GM21447 (cell line): ENCODE results near the gene MEF2C.

ENCODE experiments used
- ATAC-seq: cut with Tn5 transposase; IDR thresholded peaks from one replicate; pipeline ENCODE4 v1.9.1; 2021; ENCODE audit not compliant: unreplicated experiment

Gene MEF2C

GRCh38 chr5:88729084-88729828 is 153.7 kb downstream of the MEF2C start:
- ATAC-seq, result no peak

GRCh38 chr5:88727705-88728313 is 155.2 kb downstream of the MEF2C start:
- ATAC-seq, result no peak

DNA sequence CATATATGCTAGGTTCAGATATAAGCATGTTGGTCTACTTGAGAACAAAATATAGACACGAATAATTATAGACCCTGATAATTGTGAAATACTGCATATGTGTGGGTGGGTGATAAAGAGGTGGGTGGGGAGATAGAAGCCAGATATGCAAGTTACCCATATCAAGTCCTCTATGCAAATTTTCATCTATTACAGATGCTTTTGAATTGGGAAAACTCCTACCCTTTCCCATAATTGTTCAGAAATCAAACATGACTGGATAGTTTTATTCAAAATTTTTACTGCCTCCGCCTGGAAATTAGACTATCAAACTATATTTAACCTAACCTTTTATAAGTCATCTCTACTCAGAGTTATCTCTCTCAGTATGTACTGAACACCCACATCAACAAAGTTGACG is 157.5 kb downstream of the MEF2C start:
- no peak for ATAC-seq

GRCh38 chr5:88724201-88724600 is 158.8 kb downstream of the MEF2C start:
- no peak for ATAC-seq

DNA sequence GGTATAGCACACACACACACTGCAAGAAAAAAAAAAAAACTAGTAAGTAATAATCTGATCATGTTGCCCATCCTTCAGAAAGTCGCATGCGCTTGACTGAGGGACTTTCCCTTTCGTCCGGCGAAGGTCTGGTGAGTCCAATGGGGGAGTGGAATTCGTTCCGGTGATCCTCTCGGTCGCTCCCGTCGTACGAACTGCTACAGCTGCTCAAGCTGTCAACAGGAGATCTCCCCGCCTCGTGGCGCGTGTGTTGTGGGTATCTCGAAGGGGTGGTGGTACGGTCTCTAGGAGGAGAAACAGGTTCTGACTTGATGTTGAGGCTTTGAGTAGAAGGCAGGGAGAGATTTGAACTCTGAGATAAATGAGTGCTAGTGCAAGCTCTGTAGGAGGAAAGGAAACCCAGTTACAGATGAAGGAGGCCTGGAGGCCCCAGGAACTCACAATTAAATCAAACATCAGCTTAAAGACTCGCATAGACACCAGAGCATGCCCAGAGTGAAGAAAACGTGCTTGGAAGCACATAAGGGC is 160.4 kb downstream of the MEF2C start:
- no peak for ATAC-seq

- no peak for ATAC-seq
Observed at GRCh38 chr5:88719434-88719833, 163.6 kb downstream of the MEF2C start.

- no peak for ATAC-seq
Observed at GRCh38 chr5:88718736-88719135, 164.2 kb downstream of the MEF2C start.

- no peak for ATAC-seq
Observed at GRCh38 chr5:88716101-88716500, 166.9 kb downstream of the MEF2C start.

DNA sequence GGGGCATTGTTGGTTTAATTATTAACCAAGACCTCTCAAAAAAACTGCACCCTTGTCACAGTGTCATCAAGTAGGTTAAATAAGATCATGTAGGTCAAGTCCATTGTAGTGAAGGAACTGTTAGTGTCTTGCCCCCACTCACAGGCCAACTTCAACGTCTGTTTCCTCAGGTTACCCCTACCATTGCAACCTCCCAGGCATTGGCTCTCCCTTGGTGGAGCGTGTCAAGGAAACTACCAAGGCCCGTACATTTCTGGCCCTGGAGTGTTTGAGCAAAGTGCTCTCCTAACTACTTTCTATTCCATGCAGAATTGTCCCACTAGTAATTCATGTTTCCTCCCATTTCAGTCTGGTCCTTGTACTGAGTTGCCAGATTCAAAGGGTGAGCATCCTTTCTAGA is 167.5 kb downstream of the MEF2C start:
- no peak for ATAC-seq

DNA sequence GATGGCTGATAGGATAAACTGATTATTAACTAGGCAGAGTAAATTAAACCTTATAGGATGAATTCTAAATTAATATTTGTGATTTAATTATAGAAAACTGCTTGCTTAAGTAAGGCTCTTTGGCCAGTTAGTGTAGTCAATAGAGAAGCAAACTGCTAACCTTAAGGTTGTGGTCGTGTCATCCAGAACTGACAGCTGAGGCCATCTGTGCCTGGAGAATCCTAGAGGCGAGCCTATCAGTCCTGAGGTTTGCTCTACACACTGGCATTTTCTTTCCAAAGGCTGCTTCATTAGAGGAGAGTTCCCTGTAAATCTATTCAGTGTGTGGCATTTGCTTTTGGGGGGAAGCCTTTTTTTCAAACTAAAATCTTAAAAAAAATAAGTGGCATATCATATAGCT is 169.2 kb downstream of the MEF2C start:
- no peak for ATAC-seq

- ATAC-seq, result no peak
Observed at GRCh38 chr5:88708682-88709398, 174.1 kb downstream of the MEF2C start.

DNA sequence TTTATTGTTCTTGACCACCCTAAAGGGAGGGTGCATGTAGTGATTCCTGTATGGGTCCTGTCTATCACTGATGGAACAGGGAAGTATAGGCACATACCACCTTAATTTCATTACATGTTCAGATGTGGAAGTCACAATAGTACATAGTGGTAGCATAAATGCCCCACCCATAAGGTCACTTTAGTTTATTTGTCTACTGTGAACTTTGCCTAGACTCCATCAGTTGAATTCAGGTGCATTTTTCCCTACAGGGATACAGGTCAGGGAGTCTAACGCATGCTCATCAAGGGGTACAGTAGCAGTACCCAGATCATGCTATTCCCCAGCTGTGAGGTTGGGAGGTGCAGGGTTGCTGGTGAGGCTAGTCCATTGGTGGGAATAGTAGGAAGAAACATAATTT is 175.0 kb downstream of the MEF2C start:
- no peak for ATAC-seq

DNA sequence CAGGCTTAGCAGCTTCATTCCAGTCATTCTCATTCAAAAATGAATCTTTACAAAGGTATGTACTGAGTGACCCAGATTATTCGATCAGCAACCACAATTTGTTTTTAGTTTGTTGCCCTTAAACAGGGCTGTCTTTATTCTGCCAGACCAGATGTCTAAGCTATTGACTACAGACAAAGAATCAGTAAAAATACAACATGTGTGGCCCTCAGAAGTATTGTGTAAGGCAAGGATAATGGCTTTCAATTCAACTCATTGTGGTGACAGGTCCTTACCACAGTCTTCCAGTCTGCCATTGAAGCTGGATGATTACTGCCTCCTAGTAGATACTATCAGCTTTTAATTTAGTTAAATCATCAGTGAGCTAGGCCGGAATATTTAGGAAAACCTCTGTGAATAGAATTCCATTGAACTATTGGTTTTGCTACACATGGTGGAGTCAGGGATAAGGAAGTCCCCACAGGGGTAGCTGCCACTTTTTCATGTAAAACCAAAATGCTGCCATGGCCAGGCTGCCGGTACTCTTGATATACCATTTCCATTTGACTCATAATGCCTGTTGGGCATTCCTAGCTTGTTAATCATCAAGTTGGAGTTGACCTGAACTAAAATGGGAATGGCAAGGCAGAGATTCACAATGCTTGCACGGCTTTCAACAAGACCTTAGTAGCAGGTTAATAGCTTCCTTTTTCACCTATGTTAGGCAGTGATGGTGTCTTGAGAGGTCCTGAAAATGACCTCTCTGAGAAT is 175.6 kb downstream of the MEF2C start:
- ATAC-seq, result no peak

- ATAC-seq, result no peak
Observed at GRCh38 chr5:88702332-88702731, 180.7 kb downstream of the MEF2C start.

DNA sequence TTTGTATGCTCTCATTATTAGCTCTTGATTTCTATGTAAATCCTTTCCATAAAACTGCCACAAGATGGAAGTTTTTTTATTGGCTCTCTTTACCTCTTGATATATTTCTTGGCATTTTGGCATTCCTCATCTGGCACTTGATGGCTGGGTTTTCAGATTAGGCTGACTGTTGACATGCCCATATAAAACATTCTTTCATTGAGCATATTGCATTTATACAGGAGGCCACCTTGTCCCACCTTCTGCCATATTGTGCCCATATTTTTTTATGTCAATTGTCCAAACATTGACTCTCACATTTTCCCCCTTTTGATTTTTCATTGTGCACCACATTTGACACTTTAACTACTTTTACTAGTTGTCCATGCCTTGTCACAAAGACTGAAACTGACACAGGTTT is 182.9 kb downstream of the MEF2C start:
- no peak for ATAC-seq

- no peak for ATAC-seq
Observed at GRCh38 chr5:88698290-88698689, 184.7 kb downstream of the MEF2C start.

DNA sequence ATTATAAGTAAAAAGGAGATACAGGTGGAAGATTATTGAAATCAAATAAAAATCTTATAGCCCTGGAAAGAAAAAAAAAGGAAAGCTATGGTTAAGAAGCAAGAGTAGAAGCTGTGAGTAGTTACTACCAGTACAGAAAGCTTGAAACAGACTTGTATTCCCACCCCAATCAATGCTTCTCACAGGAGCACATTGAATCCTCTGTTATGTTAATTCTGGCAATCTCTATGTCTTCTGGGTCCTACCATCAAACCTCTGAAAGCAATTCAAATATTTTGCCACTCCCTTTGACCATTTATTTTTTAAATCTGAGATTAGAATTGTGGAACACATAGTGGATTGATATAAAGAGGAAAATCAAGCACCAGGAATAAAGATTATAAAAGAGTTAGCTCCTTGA is 186.5 kb downstream of the MEF2C start:
- no peak for ATAC-seq

- ATAC-seq, result no peak
Observed at GRCh38 chr5:88695931-88696330, 187.1 kb downstream of the MEF2C start.

DNA sequence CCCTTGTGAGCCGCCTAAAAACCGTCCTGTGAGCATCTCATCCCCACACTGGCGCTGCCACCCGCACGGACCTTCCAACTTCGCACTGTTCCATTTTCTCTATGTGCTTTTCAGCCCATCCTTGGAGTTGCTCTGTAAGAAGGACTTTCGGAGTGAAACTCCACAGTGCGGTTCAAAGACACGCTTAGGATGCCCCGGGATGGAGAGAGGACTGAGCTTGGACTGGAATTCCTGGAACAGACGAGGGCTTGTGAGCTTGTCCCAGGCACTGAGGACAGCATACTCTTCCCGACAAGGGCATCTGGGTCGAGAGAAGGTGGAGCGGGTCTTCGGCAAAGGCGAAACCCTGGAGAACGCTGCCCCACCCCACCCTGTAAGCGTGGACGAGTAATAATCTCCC is 187.8 kb downstream of the MEF2C start:
- ATAC-seq, result no peak

DNA sequence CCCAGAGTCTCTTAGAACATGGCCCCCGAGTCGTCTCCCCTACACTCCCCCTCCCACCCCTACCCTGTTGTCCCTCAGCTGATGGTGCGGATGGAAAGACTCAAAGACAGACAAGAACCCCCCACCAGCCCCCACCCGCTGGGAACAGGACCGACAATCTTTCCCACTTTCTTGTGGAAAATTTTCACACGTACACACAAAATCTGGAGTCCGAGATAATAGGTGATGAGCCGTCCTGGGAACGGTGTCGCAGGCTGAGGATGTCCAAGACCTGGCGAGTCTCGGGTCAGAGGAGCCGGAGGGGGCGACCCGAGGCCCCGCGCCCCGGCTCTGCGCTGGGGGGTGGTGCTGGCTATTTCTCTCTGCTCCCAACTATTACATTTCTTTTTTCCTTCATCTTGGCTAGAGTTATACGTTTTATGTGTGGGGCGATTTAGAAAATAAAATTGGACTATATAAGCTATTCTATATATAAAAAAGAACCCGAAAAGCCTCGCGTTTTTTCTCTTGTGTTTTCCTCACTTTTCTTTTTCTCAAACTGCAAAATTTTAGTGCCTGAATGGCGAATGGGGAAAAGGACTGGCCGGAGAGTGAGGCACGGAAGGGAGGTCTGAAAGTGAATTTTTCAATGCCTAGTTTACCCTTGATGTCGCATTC is 188.8 kb downstream of the MEF2C start:
- no peak for ATAC-seq
